ENCODE measurements around the gene HS1BP3. TPM values are rescaled to one million over a fixed set of nuclear protein-coding genes. Genes with fewer than 3 reads are reported as not detected.

The HS1BP3 gene
- total and polyA plus RNA-seq, 2 donors (not counting 3 experiments of a cell fraction or from before 2014, with no cell fraction given) = 27.4 to 33.1 TPM

DNA sequence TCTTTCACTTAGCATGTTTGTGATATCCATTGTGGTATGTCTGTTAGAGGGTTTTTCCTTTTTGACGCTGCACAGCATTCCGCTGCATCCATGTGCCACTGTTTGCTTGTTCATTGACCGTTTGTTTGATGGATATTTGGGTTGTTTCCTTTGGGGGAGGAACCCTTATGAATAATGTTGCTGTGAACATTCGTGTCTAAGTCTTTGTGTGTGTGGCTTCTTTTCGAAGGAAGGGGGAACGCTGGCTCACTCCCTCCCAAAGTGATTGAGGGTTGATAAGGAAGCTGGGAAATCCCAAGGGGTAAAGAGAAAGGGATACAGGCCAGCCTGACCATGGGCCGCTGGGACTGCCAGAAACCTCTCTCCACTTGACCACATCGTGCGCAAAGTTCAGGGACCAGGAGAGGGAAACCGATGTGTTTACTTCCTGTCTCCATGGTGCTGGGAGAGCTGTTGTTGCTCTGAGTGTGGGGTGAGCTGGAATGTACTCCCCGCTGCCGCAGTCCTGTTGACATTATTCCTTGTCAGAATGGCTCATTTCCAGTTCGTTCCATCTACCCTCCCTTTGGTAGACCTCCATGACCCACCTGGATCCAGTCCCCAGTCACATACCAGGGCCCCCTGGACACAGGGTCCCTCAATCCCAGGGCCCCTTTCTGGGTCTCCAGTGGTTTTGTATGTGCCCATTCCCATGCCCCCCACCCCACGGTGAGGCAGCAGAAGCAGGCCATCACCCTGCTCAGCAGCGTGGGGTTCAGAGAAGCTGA, 39.6 kb downstream of the HS1BP3 start:
- BruUV-seq (replicated peaks) = TSS peak; percentile 52
- no peak overlapping the region for H3K4me2 ChIP-seq (ENCODE audit: insufficient read depth, low read length)
- no peaks in the 10 kb centered on the region for H3K9me3 ChIP-seq (replicated peaks; ENCODE audit: control insufficient read depth, insufficient read depth, low read length)
- CTCF ChIA-PET = interaction anchor here (0.8 to 5.2 kb wide), 8 partner anchors 10 to 167 kb away, joined by 3 to 15 read pairs (median 4); no protein-coding TSS in a partner anchor
- dilution Hi-C loops (cut with MboI; ENCODE audit: extremely low pct_ligation_motif_present, low sequenced_read_pairs) = no loop called here
- H3K9me1 ChIP-seq (replicated peaks; ENCODE audit: control insufficient read depth, extremely low read depth, insufficient read depth, low read length) = no peaks in the 10 kb centered on the region
- H3K4me3 ChIP-seq (replicated peaks in 1 of 3; ENCODE audit: insufficient read depth in 1 of 3, low read depth in 1 of 3, low read length in 3 of 3) = no peak overlapping the region
- no peaks in the 10 kb centered on the region for H3K79me2 ChIP-seq (ENCODE audit: control insufficient read depth, insufficient read depth, low read length)
- DNase-seq (ENCODE audit: low read depth, low spot score) = peak; percentile 99
- no peaks in the 10 kb centered on the region for H4K20me1 ChIP-seq (replicated peaks; ENCODE audit: control insufficient read depth, extremely low read depth, insufficient read depth, low read length)
- intact Hi-C loops (cut with micrococcal nuclease) = loop anchor here (1.0 to 2.0 kb wide), 7 partner anchors 10 to 96 kb away; no protein-coding TSS in a partner anchor
- peak; percentile 78 for TF ChIP-seq POLR2AphosphoS5 (IDR thresholded peaks at IDR 0.05; ENCODE audit: insufficient read depth, low read depth, low read length)
- TF ChIP-seq GATA2 (IDR thresholded peaks at IDR 0.05; ENCODE audit: insufficient read depth, insufficient read length, low read depth, low read length) = peak; percentile 74
- TF ChIP-seq MYC (IDR thresholded peaks at IDR 0.05; ENCODE audit: low read depth, low read length) = no peak
- peak; percentile 19 for TF ChIP-seq FOS (IDR thresholded peaks at IDR 0.05; ENCODE audit: borderline replicate concordance, insufficient read depth, low read length)
- TF ChIP-seq EZH2 (IDR thresholded peaks at IDR 0.05; ENCODE audit: borderline replicate concordance, low read depth, low read length, severe bottlenecking) = no peak
- TF ChIP-seq POLR2A (IDR thresholded peaks at IDR 0.05; ENCODE audit: low read depth, low read length) = no peak
- TF ChIP-seq, protein P1, sequence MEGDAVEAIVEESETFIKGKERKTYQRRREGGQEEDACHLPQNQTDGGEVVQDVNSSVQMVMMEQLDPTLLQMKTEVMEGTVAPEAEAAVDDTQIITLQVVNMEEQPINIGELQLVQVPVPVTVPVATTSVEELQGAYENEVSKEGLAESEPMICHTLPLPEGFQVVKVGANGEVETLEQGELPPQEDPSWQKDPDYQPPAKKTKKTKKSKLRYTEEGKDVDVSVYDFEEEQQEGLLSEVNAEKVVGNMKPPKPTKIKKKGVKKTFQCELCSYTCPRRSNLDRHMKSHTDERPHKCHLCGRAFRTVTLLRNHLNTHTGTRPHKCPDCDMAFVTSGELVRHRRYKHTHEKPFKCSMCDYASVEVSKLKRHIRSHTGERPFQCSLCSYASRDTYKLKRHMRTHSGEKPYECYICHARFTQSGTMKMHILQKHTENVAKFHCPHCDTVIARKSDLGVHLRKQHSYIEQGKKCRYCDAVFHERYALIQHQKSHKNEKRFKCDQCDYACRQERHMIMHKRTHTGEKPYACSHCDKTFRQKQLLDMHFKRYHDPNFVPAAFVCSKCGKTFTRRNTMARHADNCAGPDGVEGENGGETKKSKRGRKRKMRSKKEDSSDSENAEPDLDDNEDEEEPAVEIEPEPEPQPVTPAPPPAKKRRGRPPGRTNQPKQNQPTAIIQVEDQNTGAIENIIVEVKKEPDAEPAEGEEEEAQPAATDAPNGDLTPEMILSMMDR (IDR thresholded peaks at IDR 0.05; ENCODE audit: extremely low read depth in 1 of 2, insufficient read depth in 1 of 2, low read depth in 1 of 2, low read length in 2 of 2) = no peak
- peak; percentile 16 for TF ChIP-seq JUN (IDR thresholded peaks at IDR 0.05; ENCODE audit: borderline replicate concordance, insufficient read depth, insufficient read length, low read depth)
- H3K36me3 ChIP-seq (ENCODE audit: control insufficient read depth in 2 of 2, extremely low read depth in 1 of 2, insufficient read depth in 2 of 2, low read length in 2 of 2) = no peaks in the 10 kb centered on the region
- FAIRE-seq = peak; percentile 90
- POLR2A ChIA-PET = interaction anchor here (0.9 to 1.2 kb wide), 2 partner anchors 31 to 165 kb away, joined by 3 to 14 read pairs; partner anchors contain the start of gene RHOB
- peak overlapping the region; percentile 9 for H2AFZ ChIP-seq (ENCODE audit: low read depth, low read length)
- peak overlapping the region; percentile 69 for H3K27ac ChIP-seq (ENCODE audit: insufficient read depth, low read depth, low read length)
- no peaks in the 10 kb centered on the region for H3K27me3 ChIP-seq (ENCODE audit: control insufficient read depth in 2 of 2, insufficient read depth in 2 of 2, low read length in 2 of 2)
- peaks cover 28% of the 10 kb centered on the region for H3K4me1 ChIP-seq (ENCODE audit: control insufficient read depth, extremely low read depth, insufficient read depth, low read length)
- H3K9ac ChIP-seq (replicated peaks; ENCODE audit: extremely low read depth, insufficient read depth, low read length) = peak overlapping the region; percentile 53
